MM.1S (cell line): ENCODE results near the gene MOSPD3.

Experiments used
- DNase-seq: peaks from one replicate; pipeline ENCODE4 v3.0.0-alpha.2; 2015
- H2AFZ ChIP-seq: fragments of 300-600 bp; sonication (generic); 2 replicates; pipeline ENCODE4 v1.6.0; 2016; ENCODE audit warnings: antibody characterized with exemption, low read length
- H3F3A ChIP-seq: fragments of 300-600 bp; sonication (generic); 2 replicates; pipeline ENCODE4 v1.6.1; 2016; ENCODE audit warnings: mild to moderate bottlenecking, antibody characterized with exemption, low read length, moderate library complexity, mixed read lengths; ENCODE audit not compliant: insufficient read depth
- H3K27ac ChIP-seq: fragments of 300-600 bp; sonication (generic); 2 replicates; pipeline ENCODE4 v1.5.1; 2016; ENCODE audit warnings: mild to moderate bottlenecking, low read length
- H3K27me3 ChIP-seq: fragments of 300-600 bp; sonication (generic); replicated peaks from 2 replicates; pipeline ENCODE4 v1.6.0; 2016; ENCODE audit warnings: low read length; ENCODE audit not compliant: insufficient read depth
- H3K36me3 ChIP-seq: fragments of 300-600 bp; sonication (generic); replicated peaks from 2 replicates; pipeline ENCODE4 v1.6.1; 2016; ENCODE audit warnings: mild to moderate bottlenecking, low read length, mixed read lengths; ENCODE audit not compliant: insufficient read depth
- H3K4me1 ChIP-seq: fragments of 300-600 bp; sonication (generic); 2 replicates; pipeline ENCODE4 v1.6.1; 2016; ENCODE audit warnings: low read length, mixed read lengths
- H3K4me2 ChIP-seq: fragments of 300-600 bp; sonication (generic); 2 replicates; pipeline ENCODE4 v1.6.0; 2016; ENCODE audit warnings: low read depth, low read length
- H3K4me3 ChIP-seq: fragments of 300-600 bp; sonication (generic); 2 replicates; pipeline ENCODE4 v1.5.1; 2016; ENCODE audit warnings: low read length, mixed read lengths
- H3K79me2 ChIP-seq: fragments of 300-600 bp; sonication (generic); 2 replicates; pipeline ENCODE4 v1.6.1; 2016; ENCODE audit warnings: mixed run types, low read length, mixed read lengths
- H3K9ac ChIP-seq: fragments of 300-600 bp; sonication (generic); 2 replicates; pipeline ENCODE4 v1.6.1; 2016; ENCODE audit warnings: low read length, mixed read lengths
- H3K9me2 ChIP-seq: fragments of 300-600 bp; sonication (generic); replicated peaks from 2 replicates; pipeline ENCODE4 v1.6.1; 2016; ENCODE audit warnings: mild to moderate bottlenecking, low read length, mixed read lengths; ENCODE audit not compliant: insufficient read depth
- H3K9me3 ChIP-seq: fragments of 300-600 bp; sonication (generic); replicated peaks from 2 replicates; pipeline ENCODE4 v1.6.1; 2016; ENCODE audit warnings: mild to moderate bottlenecking, low read length, mixed read lengths; ENCODE audit not compliant: insufficient read depth
- H4K20me1 ChIP-seq: fragments of 300-600 bp; sonication (generic); 2 replicates; pipeline ENCODE4 v1.6.1; 2016; ENCODE audit warnings: mild to moderate bottlenecking, low read length, moderate library complexity, mixed read lengths; ENCODE audit not compliant: insufficient read depth
- EZH2 ChIP-seq: fragments of 300-600 bp; sonication (generic); optimal IDR thresholded peaks from 2 replicates; pipeline ENCODE3; 2017; ENCODE audit warnings: low read depth, mild to moderate bottlenecking, antibody characterized with exemption, low read length, mixed read lengths
- EZH2phosphoT487 ChIP-seq: fragments of 300-600 bp; sonication (generic); IDR thresholded peaks from 2 replicates; pipeline ENCODE4 v1.6.1; 2018; ENCODE audit warnings: antibody characterized with exemption, low read length
- TF ChIP-seq, protein P1 (sequence below): fragments of 300-600 bp; sonication (generic); IDR thresholded peaks from 2 replicates; pipeline ENCODE4 v1.5.1; 2016; ENCODE audit warnings: antibody characterized with exemption, low read length, mixed read lengths

MOSPD3 gene

DNA sequence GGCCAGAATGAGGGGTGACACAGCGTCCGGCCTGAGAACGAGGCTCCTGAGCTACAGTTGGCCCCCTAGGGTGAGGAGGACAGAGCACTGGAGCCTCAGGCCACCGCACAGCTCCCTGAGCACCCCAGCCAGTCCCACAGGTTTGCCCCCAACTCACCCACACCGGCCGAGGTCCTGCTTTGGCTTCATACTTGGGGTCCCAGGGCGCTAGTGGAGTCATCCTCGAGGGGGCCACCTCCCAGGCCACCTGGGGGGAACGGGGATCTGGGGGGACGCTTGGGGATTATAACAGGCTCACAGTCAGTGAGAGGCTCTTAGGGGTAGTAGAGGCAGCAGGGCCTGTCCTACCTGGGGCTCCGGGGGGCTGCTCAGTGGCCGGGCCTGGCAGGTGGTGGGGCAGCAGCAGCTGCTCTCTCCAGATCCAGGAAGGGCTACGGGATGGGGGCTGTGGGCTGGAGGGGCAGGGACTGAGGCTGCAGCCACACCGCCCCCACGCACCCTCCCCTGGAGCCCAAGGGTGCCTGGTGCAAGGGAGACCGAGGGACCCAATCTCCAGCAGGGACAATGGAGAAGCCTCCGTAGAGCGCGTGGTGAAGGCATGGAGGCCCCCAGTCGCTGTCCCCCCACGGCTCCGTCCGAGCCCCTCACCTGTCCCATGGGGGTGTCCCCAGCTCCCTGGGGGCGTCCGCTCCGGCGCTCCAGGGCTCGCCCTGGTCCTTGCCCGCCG, 39.2 kb upstream of the MOSPD3 start:
- no peaks in the 10 kb centered on the region for H3K4me1 ChIP-seq

DNA sequence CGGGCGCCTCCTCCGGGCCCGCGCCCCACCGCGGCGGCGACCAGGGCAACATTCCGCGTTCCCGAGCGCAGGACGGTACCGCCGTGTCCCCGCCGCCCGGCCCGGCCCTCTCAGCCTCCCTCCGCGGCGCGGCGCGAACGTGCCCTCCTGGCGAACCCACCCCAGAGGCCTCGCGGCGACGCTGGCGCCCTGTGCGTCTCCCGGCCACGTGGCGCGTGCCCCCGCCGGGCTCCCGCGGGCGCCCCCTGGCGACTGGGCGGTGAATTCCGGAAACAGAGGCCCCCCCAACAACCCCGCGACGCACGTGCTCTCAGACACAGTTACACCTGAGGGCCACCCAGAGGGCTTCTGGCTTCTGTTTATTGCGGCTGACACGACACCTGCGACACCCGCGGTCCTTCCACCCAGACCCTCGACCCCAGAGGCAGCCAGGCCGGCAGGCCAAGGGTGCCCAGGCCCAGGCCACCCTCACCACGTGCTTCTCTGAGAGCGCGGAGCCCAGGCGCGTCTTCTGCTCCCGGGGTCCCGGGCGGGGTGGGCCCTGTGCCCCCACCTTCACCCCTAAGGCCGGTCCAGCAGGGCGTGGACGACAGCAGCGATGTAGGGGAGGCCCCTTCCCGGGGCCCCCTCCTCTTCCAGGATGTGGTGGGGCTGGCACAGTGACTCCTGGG, 38.5 kb upstream of the MOSPD3 start, which contains the start of gene SAP25:
TSS of gene SAP25 (minus strand) at position 210 of the 671 bp plus-strand sequence. CDS start at position 52, 158 bp downstream.
- no peak within 1 kb of the TSS for H2AFZ ChIP-seq
- no peaks in the 10 kb centered on the region for H3K79me2 ChIP-seq
- H3K27ac ChIP-seq: no peak within 1 kb of the TSS
- no peaks in the 10 kb centered on the region for H3F3A ChIP-seq
- H3K36me3 ChIP-seq: no peaks in the 10 kb centered on the region
- H3K4me1 ChIP-seq: no peaks in the 10 kb centered on the region
- TF ChIP-seq EZH2phosphoT487: no peak
- TF ChIP-seq, protein P1, sequence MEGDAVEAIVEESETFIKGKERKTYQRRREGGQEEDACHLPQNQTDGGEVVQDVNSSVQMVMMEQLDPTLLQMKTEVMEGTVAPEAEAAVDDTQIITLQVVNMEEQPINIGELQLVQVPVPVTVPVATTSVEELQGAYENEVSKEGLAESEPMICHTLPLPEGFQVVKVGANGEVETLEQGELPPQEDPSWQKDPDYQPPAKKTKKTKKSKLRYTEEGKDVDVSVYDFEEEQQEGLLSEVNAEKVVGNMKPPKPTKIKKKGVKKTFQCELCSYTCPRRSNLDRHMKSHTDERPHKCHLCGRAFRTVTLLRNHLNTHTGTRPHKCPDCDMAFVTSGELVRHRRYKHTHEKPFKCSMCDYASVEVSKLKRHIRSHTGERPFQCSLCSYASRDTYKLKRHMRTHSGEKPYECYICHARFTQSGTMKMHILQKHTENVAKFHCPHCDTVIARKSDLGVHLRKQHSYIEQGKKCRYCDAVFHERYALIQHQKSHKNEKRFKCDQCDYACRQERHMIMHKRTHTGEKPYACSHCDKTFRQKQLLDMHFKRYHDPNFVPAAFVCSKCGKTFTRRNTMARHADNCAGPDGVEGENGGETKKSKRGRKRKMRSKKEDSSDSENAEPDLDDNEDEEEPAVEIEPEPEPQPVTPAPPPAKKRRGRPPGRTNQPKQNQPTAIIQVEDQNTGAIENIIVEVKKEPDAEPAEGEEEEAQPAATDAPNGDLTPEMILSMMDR: no peak
- no peak for TF ChIP-seq EZH2
- no peak within 1 kb of the TSS for H3K9ac ChIP-seq
- no peaks in the 10 kb centered on the region for H4K20me1 ChIP-seq
- H3K9me2 ChIP-seq: no peaks in the 10 kb centered on the region
- no peak within 1 kb of the TSS for H3K4me2 ChIP-seq
- H3K9me3 ChIP-seq: no peaks in the 10 kb centered on the region
- peaks cover 11% of the 10 kb centered on the region for H3K27me3 ChIP-seq
- H3K4me3 ChIP-seq: no peak within 1 kb of the TSS
- no peak for DNase-seq

More for the DNA sequence above, 39.2 kb upstream of the MOSPD3 start:
- Histone ChIP-seq H3K9me2 (no peaks in the 10 kb centered on the region), H3K9ac (no peak overlapping the region), H3K79me2 (no peaks in the 10 kb centered on the region), H3K4me3 (no peak overlapping the region), H3K36me3 (no peaks in the 10 kb centered on the region), H3F3A (no peaks in the 10 kb centered on the region), H3K4me2 (no peak overlapping the region), H4K20me1 (no peaks in the 10 kb centered on the region), H2AFZ (no peak overlapping the region), H3K27ac (no peak overlapping the region), H3K9me3 (no peaks in the 10 kb centered on the region), H3K27me3 (peaks cover 11% of the 10 kb centered on the region)
- TF ChIP-seq EZH2 (no peak), EZH2phosphoT487 (no peak)
- TF ChIP-seq, protein P1: no peak
- DNase-seq: no peak

DNA sequence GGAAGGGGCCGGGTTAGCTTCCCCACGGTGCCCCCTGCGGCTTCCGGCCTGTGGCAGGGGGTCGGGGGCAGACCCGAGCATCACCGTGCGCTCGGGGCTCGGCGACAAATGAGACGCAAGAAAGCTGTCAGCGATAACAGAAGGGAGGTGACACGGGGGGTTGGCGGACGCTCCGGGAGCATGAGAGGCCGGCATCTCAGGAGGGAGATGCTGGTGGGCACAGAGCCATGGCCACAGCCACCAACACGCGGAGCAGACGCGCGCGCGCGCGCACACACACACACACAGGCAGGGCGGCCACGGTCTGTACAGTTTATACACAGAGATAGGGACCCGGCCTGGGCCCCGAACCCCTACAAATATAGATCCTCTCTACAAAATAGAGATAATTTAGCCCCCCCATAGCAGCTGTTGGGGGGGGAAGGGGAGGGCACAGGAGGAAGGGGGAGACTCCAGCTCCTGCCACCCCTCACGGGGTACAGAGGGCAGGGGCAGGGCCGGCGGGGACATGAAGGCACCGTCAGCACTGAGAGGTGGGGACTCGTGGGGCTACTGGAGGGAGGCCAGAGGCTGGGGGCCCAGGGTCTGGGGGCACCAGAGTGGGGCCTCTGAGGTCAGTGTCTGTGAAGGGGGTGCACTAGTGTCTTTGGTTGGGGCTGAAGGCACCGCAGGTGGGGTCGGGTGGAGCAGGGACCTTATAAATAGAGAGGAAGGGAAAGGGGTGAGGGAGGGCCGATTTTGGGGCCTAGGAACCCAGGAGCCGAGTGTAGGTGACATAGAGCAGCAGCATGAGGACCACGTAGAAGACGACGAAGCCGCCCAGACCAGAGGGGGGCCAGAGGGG, 37.8 kb upstream of the MOSPD3 start:
- H3K36me3 ChIP-seq: no peaks in the 10 kb centered on the region
- no peak overlapping the region for H3K27ac ChIP-seq
- TF ChIP-seq EZH2phosphoT487 (no peak), EZH2 (no peak)
- TF ChIP-seq, protein P1: no peak
- no peaks in the 10 kb centered on the region for H3F3A ChIP-seq
- H3K4me3 ChIP-seq: no peak overlapping the region
- DNase-seq: no peak
- H3K79me2 ChIP-seq: no peaks in the 10 kb centered on the region
- no peaks in the 10 kb centered on the region for H3K9me2 ChIP-seq
- H2AFZ ChIP-seq: no peak overlapping the region
- no peaks in the 10 kb centered on the region for H4K20me1 ChIP-seq
- no peak overlapping the region for H3K9ac ChIP-seq
- H3K4me2 ChIP-seq: no peak overlapping the region
- H3K9me3 ChIP-seq: no peaks in the 10 kb centered on the region
- peaks cover 10% of the 10 kb centered on the region for H3K27me3 ChIP-seq
- no peaks in the 10 kb centered on the region for H3K4me1 ChIP-seq
